AG04450 (cell line): ENCODE results near the gene KDM2B. TPM values are rescaled to one million over a fixed set of nuclear protein-coding genes. Genes with fewer than 3 reads are reported as not detected.
"Not testable (repeated sequence)": the region's sequence is repeated elsewhere in the genome, so short reads cannot be mapped to it uniquely, and the experiment has no call there.

Source experiments
- CTCF ChIA-PET: fragments of 300-600, 350-600 bp; formaldehyde crosslinking; extraction: SDS; loops from one replicate; lab custom pipeline; 2022; ENCODE audit warnings: antibody characterized with exemption, inconsistent platforms; lab: Charles Lee
- POLR2A ChIA-PET: fragments of 350-600 bp; formaldehyde crosslinking; extraction: SDS; loops from one replicate; lab custom pipeline; 2021; ENCODE audit warnings: antibody characterized with exemption, inconsistent platforms; lab: Yijun Ruan, JAX
- DNase-seq: peaks from one replicate; pipeline ENCODE4 v3.0.0-alpha.2; 2011; ENCODE audit warnings: low read depth, low spot score
- H3K27ac ChIP-seq: one replicate; pipeline ENCODE4 v1.5.1; 2012; ENCODE audit warnings: low read depth, low read length, control low read depth
- H3K27me3 ChIP-seq: one replicate; pipeline ENCODE4 v1.6.0; 2012; ENCODE audit warnings: low read length; ENCODE audit not compliant: control insufficient read depth, insufficient read depth
- H3K4me3 ChIP-seq: 2 replicates; pipeline ENCODE4 v1.5.1; 2011; ENCODE audit warnings: mild to moderate bottlenecking, low read depth, low read length, control low read depth
- H3K9me3 ChIP-seq: 2 replicates; pipeline ENCODE4 v1.5.1; 2012; ENCODE audit warnings: low read length; ENCODE audit not compliant: control insufficient read depth, insufficient read depth
- polyA plus RNA-seq: library from polyadenylated mRNA; depleted of rRNA; stranded (reverse); fragments of >200 nt; gene quantifications from 2 replicates; pipeline ENCODE4 v1.2.3, GENCODE V29; 2011
- TF ChIP-seq, protein P1 (sequence below): IDR thresholded peaks from 2 replicates; pipeline ENCODE4 v1.5.1; 2011; ENCODE audit warnings: low read depth, low read length, control low read depth, inconsistent platforms

KDM2B gene
- polyA plus RNA-seq, 1 experiment: 12.9 TPM

DNA sequence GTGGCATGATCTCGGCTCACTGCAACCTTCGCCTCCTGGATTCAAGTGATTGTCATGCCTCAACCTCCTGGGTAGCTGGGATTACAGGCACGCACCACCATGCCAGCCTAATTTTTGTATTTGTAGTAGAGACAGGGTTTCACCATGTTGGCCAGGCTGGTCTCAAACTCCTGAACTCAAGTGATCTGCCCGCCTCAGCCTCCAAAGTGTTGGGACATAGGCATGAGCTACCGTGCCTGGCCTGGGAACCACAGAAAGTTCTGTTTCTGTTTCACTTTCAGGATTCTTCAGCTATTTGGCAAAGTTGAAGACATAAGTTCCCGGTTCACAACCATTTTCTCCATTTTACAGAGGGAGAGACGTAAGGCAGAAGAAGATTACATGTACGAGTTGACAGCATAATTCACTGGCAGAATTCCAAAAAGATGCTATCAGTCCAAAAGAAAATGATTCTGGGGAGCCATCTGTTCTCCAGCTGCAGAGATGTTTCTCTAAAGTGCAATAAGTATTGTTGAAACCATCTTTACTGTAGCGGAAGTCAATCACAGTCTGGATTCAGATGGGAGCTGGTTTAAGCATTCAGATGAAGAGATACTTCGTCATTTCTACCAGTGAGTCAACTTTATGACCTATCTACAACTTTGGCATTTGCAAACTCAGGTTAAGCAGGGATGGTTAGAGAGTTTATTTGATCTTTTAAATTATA lies 189.1 kb downstream of the KDM2B start:
- TF ChIP-seq, protein P1, sequence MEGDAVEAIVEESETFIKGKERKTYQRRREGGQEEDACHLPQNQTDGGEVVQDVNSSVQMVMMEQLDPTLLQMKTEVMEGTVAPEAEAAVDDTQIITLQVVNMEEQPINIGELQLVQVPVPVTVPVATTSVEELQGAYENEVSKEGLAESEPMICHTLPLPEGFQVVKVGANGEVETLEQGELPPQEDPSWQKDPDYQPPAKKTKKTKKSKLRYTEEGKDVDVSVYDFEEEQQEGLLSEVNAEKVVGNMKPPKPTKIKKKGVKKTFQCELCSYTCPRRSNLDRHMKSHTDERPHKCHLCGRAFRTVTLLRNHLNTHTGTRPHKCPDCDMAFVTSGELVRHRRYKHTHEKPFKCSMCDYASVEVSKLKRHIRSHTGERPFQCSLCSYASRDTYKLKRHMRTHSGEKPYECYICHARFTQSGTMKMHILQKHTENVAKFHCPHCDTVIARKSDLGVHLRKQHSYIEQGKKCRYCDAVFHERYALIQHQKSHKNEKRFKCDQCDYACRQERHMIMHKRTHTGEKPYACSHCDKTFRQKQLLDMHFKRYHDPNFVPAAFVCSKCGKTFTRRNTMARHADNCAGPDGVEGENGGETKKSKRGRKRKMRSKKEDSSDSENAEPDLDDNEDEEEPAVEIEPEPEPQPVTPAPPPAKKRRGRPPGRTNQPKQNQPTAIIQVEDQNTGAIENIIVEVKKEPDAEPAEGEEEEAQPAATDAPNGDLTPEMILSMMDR: no peak
- DNase-seq: peak; percentile 49
- CTCF ChIA-PET: interaction anchor here (0.9 to 1.3 kb wide), 3 partner anchors 8 to 57 kb away, joined by 3 to 8 read pairs (median 5); no protein-coding TSS in a partner anchor
- no peaks in the 10 kb centered on the region for H3K27me3 ChIP-seq
- peak overlapping the region; percentile 49 for H3K27ac ChIP-seq
- peak overlapping the region; percentile 1; the same call in 1 of the 2 replicates for H3K4me3 ChIP-seq
- no peaks in the 10 kb centered on the region for H3K9me3 ChIP-seq
- POLR2A ChIA-PET: interaction anchor here (1.8 kb wide), 1 partner anchor 8 kb away, joined by 5 read pairs; the partner anchor contains the start of gene RNF34

GRCh38 chr12:121390856-121391255 lies 190.0 kb downstream of the KDM2B start:
- Histone ChIP-seq H3K4me3 (no peak overlapping the region), H3K27ac (no peak overlapping the region), H3K9me3 (no peaks in the 10 kb centered on the region), H3K27me3 (no peaks in the 10 kb centered on the region)
- TF ChIP-seq, protein P1: no peak
- CTCF ChIA-PET: interaction anchor here (1.2 kb wide), 1 partner anchor 56 kb away, joined by 8 read pairs; no protein-coding TSS in a partner anchor
- POLR2A ChIA-PET: interaction anchor here (1.8 kb wide), 1 partner anchor 9 kb away, joined by 5 read pairs; the partner anchor contains the start of gene RNF34
- no peak for DNase-seq

GRCh38 chr12:121388421-121388981 lies 192.3 kb downstream of the KDM2B start:
- peak; percentile 76 for DNase-seq
- no peak overlapping the region for H3K4me3 ChIP-seq
- ChIA-PET CTCF (interaction anchor here (0.6 kb wide), 2 partner anchors 20 to 38 kb away, joined by 3 read pairs; no protein-coding TSS in a partner anchor), POLR2A (interaction anchor here (0.6 to 1.6 kb wide), 3 partner anchors 12 to 36 kb away, joined by 4 to 6 read pairs (median 6); partner anchors contain the start of genes ANAPC5 and RNF34)
- no peaks in the 10 kb centered on the region for H3K9me3 ChIP-seq
- peak overlapping the region; percentile 78 for H3K27ac ChIP-seq
- no peaks in the 10 kb centered on the region for H3K27me3 ChIP-seq
- TF ChIP-seq, protein P1: no peak

DNA sequence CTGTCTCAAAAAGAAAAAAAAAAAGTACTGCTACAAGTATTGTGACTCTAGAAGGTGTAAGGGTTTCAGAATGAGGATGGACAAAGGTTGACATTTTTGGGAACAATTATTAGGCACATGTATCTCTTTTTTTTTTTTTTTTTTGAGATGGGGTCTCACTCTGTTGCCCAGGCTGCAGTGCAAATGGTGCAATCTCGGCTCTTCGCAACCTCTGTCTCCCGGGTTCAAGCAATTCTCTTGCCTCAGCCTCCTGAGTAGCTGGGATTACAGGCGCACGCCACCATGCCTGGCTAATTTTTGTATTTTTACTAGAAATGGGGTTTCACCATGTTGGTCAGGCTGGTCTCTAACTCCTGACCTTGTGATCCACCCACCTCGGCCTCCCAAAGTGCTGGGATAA lies 195.9 kb downstream of the KDM2B start:
- H3K4me3 ChIP-seq, DNase-seq, H3K27me3 ChIP-seq, H3K27ac ChIP-seq, H3K9me3 ChIP-seq, POLR2A ChIA-PET: not testable (repeated sequence)
- CTCF ChIA-PET: interaction anchor here (0.7 kb wide), 2 partner anchors 16 to 686 kb away, joined by 5 read pairs; no protein-coding TSS in a partner anchor

DNA sequence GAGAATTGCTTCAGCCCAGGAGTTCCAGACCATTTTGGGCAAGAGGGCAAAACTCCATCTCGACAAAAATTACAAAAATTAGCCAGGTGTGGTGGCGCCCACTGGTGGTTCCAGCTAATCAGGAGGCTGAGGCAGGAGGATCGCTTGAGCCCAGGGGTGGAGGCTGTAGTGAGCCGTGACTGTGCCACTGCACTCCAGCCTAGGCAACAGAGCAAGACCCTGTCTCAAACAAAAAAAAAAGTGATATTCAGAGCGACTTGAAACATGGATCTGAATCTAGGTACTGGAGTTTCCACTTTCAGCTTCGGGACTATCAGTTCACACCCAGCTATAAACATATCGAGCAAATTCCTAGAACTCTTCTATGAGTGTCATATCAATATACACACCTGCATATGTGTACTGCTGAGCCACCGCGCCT lies 197.2 kb downstream of the KDM2B start:
- Histone ChIP-seq H3K4me3 (no peak overlapping the region), H3K27ac (no peak overlapping the region), H3K27me3 (no peaks in the 10 kb centered on the region), H3K9me3 (no peaks in the 10 kb centered on the region)
- ChIA-PET CTCF (interaction anchor here (0.6 to 1.2 kb wide), 3 partner anchors 8 to 50 kb away, joined by 3 to 5 read pairs (median 3); no protein-coding TSS in a partner anchor), POLR2A (no interaction called here)
- TF ChIP-seq, protein P1: no peak
- no peak for DNase-seq
